Gastroesophageal sphincter (tissue), 4 donors: Measurements from ENCODE around the gene AXL. TPM values are rescaled to one million over a fixed set of nuclear protein-coding genes. Genes with fewer than 3 reads are reported as not detected.
A peak's percentile ranks its signal among the peaks of the same experiment; 100 is the strongest.
"Not testable (repeated sequence)": the region's sequence is repeated elsewhere in the genome, so short reads cannot be mapped to it uniquely, and the experiment has no call there.

Experiments used
- ATAC-seq: fragments of 150-250 bp; one replicate; pipeline ENCODE4 v1.9.1; 2016; ENCODE audit warnings: mild to moderate bottlenecking, moderate library complexity
- H3K27ac ChIP-seq, 4 donors: fragments of 200-600 bp; sonication (generic) in 3 of 4; 1 replicate in 3 of 4; 2 replicates in 1 of 4; pipeline ENCODE4 v1.5.1; 2016 to 2019
- H3K27me3 ChIP-seq: fragments of 200-600 bp; sonication (generic); one replicate; pipeline ENCODE4 v1.5.1; 2019
- H3K36me3 ChIP-seq, 2 donors: fragments of 200-600 bp; sonication (generic); one replicate each; pipeline ENCODE4 v1.5.1; 2019; ENCODE audit warnings: control low read depth in 1 of 2
- H3K4me1 ChIP-seq, 3 donors: fragments of 200-600 bp; sonication (generic); 1 replicate in 2 of 3; 2 replicates in 1 of 3; pipeline ENCODE4 v1.5.1; 2016 to 2019; ENCODE audit warnings: control low read depth in 2 of 3
- H3K4me3 ChIP-seq, 2 donors: fragments of 200-600 bp; sonication (generic); one replicate each; pipeline ENCODE4 v1.5.1; 2019; ENCODE audit warnings: mild to moderate bottlenecking in 1 of 2, moderate library complexity in 1 of 2
- H3K9me3 ChIP-seq, 3 donors: fragments of 200-600 bp; sonication (generic); one replicate each; pipeline ENCODE4 v1.5.1; 2017 to 2019; ENCODE audit warnings: control low read depth in 2 of 3
- EP300 ChIP-seq: sonication (generic); formaldehyde crosslinking; IDR thresholded peaks from one replicate; pipeline ENCODE4 v1.6.1; 2017; ENCODE audit warnings: antibody characterized with exemption, mild to moderate bottlenecking
- POLR2A ChIP-seq, 2 donors: fragments of 450-650 bp; IDR thresholded peaks; one replicate each; pipeline ENCODE4 v1.6.1; 2017; ENCODE audit warnings: antibody characterized with exemption in 2 of 2, mild to moderate bottlenecking in 2 of 2, moderate library complexity in 1 of 2
- POLR2AphosphoS5 ChIP-seq: sonication (generic); formaldehyde crosslinking; IDR thresholded peaks from one replicate; pipeline ENCODE4 v1.6.1; 2017; ENCODE audit warnings: antibody characterized with exemption
- WGBS, 2 donors: methylation state at CpG; one replicate each; pipeline ENCODE4 v1.1.5; 2018; ENCODE audit warnings: low coverage in 1 of 2; 5-methylcytosine and 5-hydroxymethylcytosine counted together
- total RNA-seq, 4 donors: library from RNA; depleted of rRNA; stranded (reverse); fragments of >200 nt; gene quantifications; one replicate each; pipeline ENCODE4 v1.1.0, GENCODE V29; 2016
- TF ChIP-seq, protein P1 (sequence below), 4 experiments: fragments of 200-600 bp in 2 of 4; fragments of 450-650 bp in 2 of 4; sonication (generic) in 1 of 4; IDR thresholded peaks; one replicate each; pipeline ENCODE4 v1.5.1; 2017 to 2019; ENCODE audit warnings: antibody characterized with exemption in 4 of 4, mild to moderate bottlenecking in 2 of 4, moderate library complexity in 2 of 4

Gene AXL
- total RNA-seq, 4 donors from 2014 or later: 129 to 232 (median 166) TPM

DNA sequence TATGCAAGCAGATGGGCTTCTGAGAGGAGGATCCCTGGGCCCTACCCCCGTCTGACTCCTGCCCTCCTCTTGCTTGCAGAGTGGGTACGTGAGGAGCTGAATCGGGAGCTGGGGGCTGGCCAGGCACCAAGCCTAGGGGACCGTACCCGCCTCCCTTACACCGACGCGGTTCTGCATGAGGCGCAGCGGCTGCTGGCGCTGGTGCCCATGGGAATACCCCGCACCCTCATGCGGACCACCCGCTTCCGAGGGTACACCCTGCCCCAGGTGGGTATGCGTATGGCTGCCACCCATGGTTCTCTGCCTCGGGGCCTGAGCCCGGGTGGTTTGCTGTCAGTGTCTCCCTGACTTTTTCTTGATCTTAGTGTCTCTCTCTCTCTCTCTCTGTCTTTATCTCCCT, 15.7 kb upstream of the AXL start:
- no peak overlapping the region for H3K27ac ChIP-seq
- no peak for TF ChIP-seq EP300
- TF ChIP-seq, protein P1, sequence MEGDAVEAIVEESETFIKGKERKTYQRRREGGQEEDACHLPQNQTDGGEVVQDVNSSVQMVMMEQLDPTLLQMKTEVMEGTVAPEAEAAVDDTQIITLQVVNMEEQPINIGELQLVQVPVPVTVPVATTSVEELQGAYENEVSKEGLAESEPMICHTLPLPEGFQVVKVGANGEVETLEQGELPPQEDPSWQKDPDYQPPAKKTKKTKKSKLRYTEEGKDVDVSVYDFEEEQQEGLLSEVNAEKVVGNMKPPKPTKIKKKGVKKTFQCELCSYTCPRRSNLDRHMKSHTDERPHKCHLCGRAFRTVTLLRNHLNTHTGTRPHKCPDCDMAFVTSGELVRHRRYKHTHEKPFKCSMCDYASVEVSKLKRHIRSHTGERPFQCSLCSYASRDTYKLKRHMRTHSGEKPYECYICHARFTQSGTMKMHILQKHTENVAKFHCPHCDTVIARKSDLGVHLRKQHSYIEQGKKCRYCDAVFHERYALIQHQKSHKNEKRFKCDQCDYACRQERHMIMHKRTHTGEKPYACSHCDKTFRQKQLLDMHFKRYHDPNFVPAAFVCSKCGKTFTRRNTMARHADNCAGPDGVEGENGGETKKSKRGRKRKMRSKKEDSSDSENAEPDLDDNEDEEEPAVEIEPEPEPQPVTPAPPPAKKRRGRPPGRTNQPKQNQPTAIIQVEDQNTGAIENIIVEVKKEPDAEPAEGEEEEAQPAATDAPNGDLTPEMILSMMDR (IDR thresholded peaks at IDR 0.05): no peak
- no peak for TF ChIP-seq POLR2AphosphoS5
- no peak for TF ChIP-seq POLR2A (IDR thresholded peaks at IDR 0.05)
- H3K27me3 ChIP-seq: peaks cover 13% of the 10 kb centered on the region
- ATAC-seq: no peak
- no peaks in the 10 kb centered on the region for H3K36me3 ChIP-seq
- H3K4me1 ChIP-seq: peaks cover 0 to 8% (median 0%) of the 10 kb centered on the region in 3 donors
- no peaks in the 10 kb centered on the region for H3K9me3 ChIP-seq
- H3K4me3 ChIP-seq: no peak overlapping the region
- WGBS, 2 donors: 78 to 91% methylated on average over 3 to 8 of the region's 18 CpGs

- not testable (repeated sequence) for H3K4me1 ChIP-seq, H3K4me3 ChIP-seq, H3K9me3 ChIP-seq, H3K27me3 ChIP-seq, H3K27ac ChIP-seq, H3K36me3 ChIP-seq
- ATAC-seq: peak; percentile 85
- 7 to 33% methylated on average over 3 to 5 of the region's 7 CpGs for WGBS, 2 donors
- TF ChIP-seq, protein P1 (IDR thresholded peaks at IDR 0.05): peak in 3 of 4 experiments; percentile 84 to 94 (median 93)
Observed at GRCh38 chr19:41204338-41204737, 14.7 kb upstream of the AXL start.

GRCh38 chr19:41205995-41206394, 13.0 kb upstream of the AXL start:
- Histone ChIP-seq H3K27ac (peak overlapping the region in 2 of 4 donors; percentile 68 to 73), H3K4me3 (no peak overlapping the region), H3K36me3 (no peaks in the 10 kb centered on the region), H3K27me3 (no peaks in the 10 kb centered on the region), H3K9me3 (no peaks in the 10 kb centered on the region), H3K4me1 (peaks cover 0 to 8% (median 0%) of the 10 kb centered on the region in 3 donors)
- 95% methylated on average over 3 of the region's 10 CpGs; no CpG with 5 or more reads in 1 of the 2 donors for WGBS, 2 donors
- ATAC-seq: no peak
- TF ChIP-seq POLR2A (IDR thresholded peaks at IDR 0.05) (no peak), POLR2AphosphoS5 (no peak), EP300 (no peak)
- TF ChIP-seq, protein P1 (IDR thresholded peaks at IDR 0.05): no peak

GRCh38 chr19:41206456-41206855, 12.6 kb upstream of the AXL start:
- ATAC-seq: no peak
- H3K36me3 ChIP-seq: no peaks in the 10 kb centered on the region
- peaks cover 0 to 8% (median 0%) of the 10 kb centered on the region in 3 donors for H3K4me1 ChIP-seq
- peak overlapping the region in 3 of 4 donors; percentile 46 to 73 (median 68) for H3K27ac ChIP-seq
- H3K9me3 ChIP-seq: no peaks in the 10 kb centered on the region
- TF ChIP-seq, protein P1 (IDR thresholded peaks at IDR 0.05): no peak
- no peak for TF ChIP-seq POLR2AphosphoS5
- TF ChIP-seq EP300: no peak
- no peak for TF ChIP-seq POLR2A (IDR thresholded peaks at IDR 0.05)
- H3K4me3 ChIP-seq: no peak overlapping the region
- 59 to 71% methylated on average over 5 to 7 of the region's 9 CpGs for WGBS, 2 donors
- no peaks in the 10 kb centered on the region for H3K27me3 ChIP-seq

DNA sequence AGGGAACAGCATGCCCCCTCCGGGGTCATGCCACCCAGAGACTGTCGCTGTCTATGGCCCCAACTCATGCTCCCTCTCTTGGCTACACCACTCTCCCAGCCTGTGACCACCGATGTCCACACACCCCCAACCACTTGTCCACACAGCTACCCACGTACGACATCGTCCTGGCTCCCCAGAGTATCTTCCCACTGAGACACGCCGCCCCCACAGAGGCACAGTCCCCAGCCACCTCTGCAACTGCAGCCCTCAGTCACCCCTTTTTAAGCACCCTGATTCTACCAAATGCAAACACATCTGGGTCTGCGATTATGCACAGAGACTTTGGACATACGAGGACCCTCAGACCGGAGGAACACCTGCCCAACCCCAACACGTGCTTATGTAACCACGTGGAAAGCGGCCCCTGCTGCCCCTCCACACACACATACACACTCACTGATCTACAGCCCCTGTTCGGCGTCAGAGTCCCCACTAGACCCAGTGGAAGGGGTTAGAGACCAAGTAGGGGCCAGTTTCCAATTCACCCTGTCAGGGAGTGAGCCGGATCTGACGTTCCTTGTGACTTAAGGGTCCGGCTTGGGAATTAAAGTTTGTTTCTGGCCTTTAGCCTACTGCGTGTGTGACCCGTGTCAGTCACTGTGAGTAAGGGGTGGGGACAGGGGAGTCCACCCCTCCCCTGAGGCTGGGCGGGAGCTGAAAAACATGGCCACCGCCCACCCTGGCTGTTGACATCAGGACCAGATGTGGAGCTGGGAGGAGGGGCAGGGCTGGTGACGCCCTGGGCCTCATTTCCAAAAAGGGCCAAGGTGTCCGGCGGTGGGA, 11.9 kb upstream of the AXL start:
- Histone ChIP-seq H3K27ac (peak overlapping the region in 3 of 4 donors; percentile 46 to 73 (median 68)), H3K36me3 (no peaks in the 10 kb centered on the region), H3K9me3 (no peaks in the 10 kb centered on the region), H3K4me1 (peaks cover 0 to 8% (median 0%) of the 10 kb centered on the region in 3 donors), H3K27me3 (no peaks in the 10 kb centered on the region), H3K4me3 (peak overlapping the region in 1 of 2 donors; percentile 0)
- TF ChIP-seq EP300: no peak
- peak; percentile 83 for ATAC-seq
- WGBS, 2 donors: 55 to 63% methylated on average over 15 to 17 of the region's 26 CpGs
